Epidermal melanocyte (primary cell): ENCODE measurements around the gene CHID1.

Experiments
- DNase-seq: peaks from one replicate; pipeline ENCODE4 v3.0.0; 2011; ENCODE audit warnings: low spot score; ENCODE audit not compliant: insufficient read length

Gene CHID1

GRCh38 chr11:837189-837989 lies 73.2 kb downstream of the CHID1 start:
- DNase-seq = no peak

- DNase-seq = no peak
Measured at GRCh38 chr11:836700-837099, 73.9 kb downstream of the CHID1 start.

GRCh38 chr11:836274-836673 lies 74.3 kb downstream of the CHID1 start:
- DNase-seq = no peak

- peak; percentile 57 for DNase-seq
Measured at GRCh38 chr11:834371-835316, 76.0 kb downstream of the CHID1 start.

- DNase-seq = no peak
Measured at GRCh38 chr11:833849-834311, 76.7 kb downstream of the CHID1 start.

GRCh38 chr11:833114-833791 lies 77.4 kb downstream of the CHID1 start:
- no peak for DNase-seq

- DNase-seq = peak; percentile 65
Measured at GRCh38 chr11:832529-833113, 78.0 kb downstream of the CHID1 start, which contains the start of gene CD151. CD151 (plus strand) TSS chr11:832952; CDS start chr11:836070, 3,118 bp downstream.

GRCh38 chr11:831961-832528 lies 78.6 kb downstream of the CHID1 start:
- no peak for DNase-seq

GRCh38 chr11:831118-831864 lies 79.3 kb downstream of the CHID1 start:
- DNase-seq = no peak

GRCh38 chr11:830295-831117 lies 80.1 kb downstream of the CHID1 start:
- DNase-seq = peak; percentile 78

- no peak for DNase-seq
Measured at GRCh38 chr11:829847-830294, 80.7 kb downstream of the CHID1 start.

- no peak for DNase-seq
Measured at GRCh38 chr11:829176-829846, 81.3 kb downstream of the CHID1 start.

GRCh38 chr11:828506-829175 lies 82.0 kb downstream of the CHID1 start:
- DNase-seq = no peak

GRCh38 chr11:827897-828192 lies 82.8 kb downstream of the CHID1 start, which contains the start of gene CRACR2B:
CRACR2B (plus strand) TSS chr11:827919; CDS start chr11:828608, 689 bp downstream.
- no peak for DNase-seq

GRCh38 chr11:827146-827896 lies 83.3 kb downstream of the CHID1 start:
- DNase-seq = no peak

- DNase-seq = no peak
Measured at GRCh38 chr11:826836-827145, 83.8 kb downstream of the CHID1 start.

GRCh38 chr11:826227-826621 lies 84.4 kb downstream of the CHID1 start:
- DNase-seq = no peak
